ENCODE data around the gene ATP6V0A4.

ATP6V0A4 gene

GRCh38 chr7:138710536-138711385 is 87.2 kb downstream of the ATP6V0A4 start:
- no peak for TF ChIP-seq CTCF (IDR thresholded peaks at IDR 0.05; ENCODE audit: insufficient read depth, low read depth, low read length, missing control alignments)
- no peak for DNase-seq (ENCODE audit: low read depth)
- H3K4me3 ChIP-seq (ENCODE audit: low read depth, low read length), result no peak overlapping the region

- TF ChIP-seq CTCF (IDR thresholded peaks at IDR 0.05; ENCODE audit: insufficient read depth, low read depth, low read length, missing control alignments), result no peak
- DNase-seq (ENCODE audit: low read depth), result no peak
- H3K4me3 ChIP-seq (ENCODE audit: low read depth, low read length), result no peak overlapping the region
These were observed 92.8 kb downstream of the ATP6V0A4 start for GRCh38 chr7:138705167-138705566.

- no peak for TF ChIP-seq CTCF (IDR thresholded peaks at IDR 0.05; ENCODE audit: insufficient read depth, low read depth, low read length, missing control alignments)
- H3K4me3 ChIP-seq (ENCODE audit: low read depth, low read length), result no peak overlapping the region
- DNase-seq (ENCODE audit: low read depth), result no peak
These were observed 96.5 kb downstream of the ATP6V0A4 start for GRCh38 chr7:138701537-138701923.

GRCh38 chr7:138700857-138701536 is 97.0 kb downstream of the ATP6V0A4 start, which contains the start of gene SVOPL:
Gene SVOPL, minus strand, starts transcription at chr7:138701362. Its CDS starts 22,317 bp downstream, at chr7:138679045.
- no peak for TF ChIP-seq CTCF (IDR thresholded peaks at IDR 0.05; ENCODE audit: insufficient read depth, low read depth, low read length, missing control alignments)
- no peak within 1 kb of the TSS for H3K4me3 ChIP-seq (ENCODE audit: low read depth, low read length)
- no peak for DNase-seq (ENCODE audit: low read depth)

- TF ChIP-seq CTCF (IDR thresholded peaks at IDR 0.05; ENCODE audit: insufficient read depth, low read depth, low read length, missing control alignments), result no peak
- H3K4me3 ChIP-seq (ENCODE audit: low read depth, low read length), result no peak overlapping the region
- no peak for DNase-seq (ENCODE audit: low read depth)
These were observed 98.3 kb downstream of the ATP6V0A4 start for GRCh38 chr7:138699661-138700060.

- H3K4me3 ChIP-seq (ENCODE audit: low read depth, low read length), result no peak overlapping the region
- DNase-seq (ENCODE audit: low read depth), result no peak
- TF ChIP-seq CTCF (IDR thresholded peaks at IDR 0.05; ENCODE audit: insufficient read depth, low read depth, low read length, missing control alignments), result no peak
These were observed 99.7 kb downstream of the ATP6V0A4 start for GRCh38 chr7:138698281-138698680.

Measured in GM12865 (cell line).